Endothelial cell of umbilical vein (primary cell): ENCODE measurements around the gene SPATA18. TPM values are rescaled to one million over a fixed set of nuclear protein-coding genes. Genes with fewer than 3 reads are reported as not detected.

Source experiments
- BruUV-seq: library from RNA; stranded (reverse); fragments of 400-500 nt; replicated peaks from 2 replicates; lab custom pipeline; 2021; lab: Mats Ljungman, UMichigan
- CTCF ChIA-PET: fragments of 300-600, 350-600 bp; sonication (Branson Sonifier 250); formaldehyde crosslinking; loops from one replicate; lab custom pipeline; 2021; ENCODE audit warnings: antibody characterized with exemption, inconsistent platforms; lab: Charles Lee
- POLR2A ChIA-PET: fragments of 300-600, 350-600 bp; sonication (Branson Sonifier 250); formaldehyde crosslinking; loops from one replicate; lab custom pipeline; 2021; ENCODE audit warnings: antibody characterized with exemption, inconsistent platforms; lab: Charles Lee
- DNase-seq: peaks from one replicate; pipeline ENCODE4 v3.0.0-alpha.2; 2011; ENCODE audit warnings: low read depth, low spot score
- FAIRE-seq: peaks from 2 replicates; lab custom pipeline; 2011; peaks lifted over from hg19 to GRCh38; lab: Jason Lieb, UNC
- H2AFZ ChIP-seq: 2 replicates; pipeline ENCODE4 v1.6.0; 2012; ENCODE audit warnings: low read depth, low read length, control low read depth, inconsistent platforms
- H3K27ac ChIP-seq: 2 replicates; pipeline ENCODE4 v1.5.1; 2011; ENCODE audit warnings: low read depth, mild to moderate bottlenecking, control low read depth, low read length, moderate library complexity; ENCODE audit not compliant: insufficient read depth
- H3K27me3 ChIP-seq, 2 experiments: 2 replicates each; pipeline versions ENCODE4 v1.6.0 to v1.6.1; 2011; ENCODE audit warnings: low read length in 2 of 2, mixed read lengths in 1 of 2; ENCODE audit not compliant: control insufficient read depth in 2 of 2, insufficient read depth in 2 of 2
- H3K36me3 ChIP-seq, 2 experiments: 2 replicates in 1 of 2; 3 replicates in 1 of 2; pipeline ENCODE4 v1.5.1; 2011; ENCODE audit warnings: low read length in 2 of 2, mild to moderate bottlenecking in 1 of 2, moderate library complexity in 1 of 2; ENCODE audit not compliant: control insufficient read depth in 2 of 2, insufficient read depth in 2 of 2; ENCODE audit errors: extremely low read depth in 1 of 2
- H3K4me1 ChIP-seq: 3 replicates; pipeline ENCODE4 v1.5.1; 2011; ENCODE audit warnings: mild to moderate bottlenecking, low read length; ENCODE audit not compliant: control insufficient read depth, insufficient read depth; ENCODE audit errors: extremely low read depth
- H3K4me2 ChIP-seq: 2 replicates; pipeline ENCODE4 v1.6.1; 2011; ENCODE audit warnings: low read length, control low read depth, mixed read lengths; ENCODE audit not compliant: insufficient read depth
- H3K4me3 ChIP-seq, 3 experiments: fragments of 200-600 bp in 1 of 3; sonication (generic), shearing (Covaris generic) in 1 of 3; replicated peaks in 1 of 3; 2 replicates each; pipeline ENCODE4 v1.5.1; 2011 to 2016; ENCODE audit warnings: control low read depth in 3 of 3, low read length in 3 of 3, mild to moderate bottlenecking in 2 of 3, inconsistent platforms in 1 of 3, low read depth in 1 of 3, moderate library complexity in 1 of 3; ENCODE audit not compliant: insufficient read depth in 1 of 3
- H3K79me2 ChIP-seq: 2 replicates; pipeline ENCODE4 v1.6.0; 2012; ENCODE audit warnings: low read length, inconsistent platforms; ENCODE audit not compliant: control insufficient read depth, insufficient read depth
- H3K9ac ChIP-seq: replicated peaks from 2 replicates; pipeline ENCODE3; 2011; ENCODE audit warnings: low read length, control low read depth; ENCODE audit not compliant: insufficient read depth; ENCODE audit errors: extremely low read depth
- H3K9me1 ChIP-seq: replicated peaks from 3 replicates; pipeline ENCODE4 v1.6.0; 2011; ENCODE audit warnings: mild to moderate bottlenecking, low read length; ENCODE audit not compliant: control insufficient read depth, insufficient read depth; ENCODE audit errors: extremely low read depth
- H3K9me3 ChIP-seq: replicated peaks from 2 replicates; pipeline ENCODE4 v1.5.1; 2012; ENCODE audit warnings: low read length, inconsistent platforms; ENCODE audit not compliant: control insufficient read depth, insufficient read depth
- H4K20me1 ChIP-seq: replicated peaks from 2 replicates; pipeline ENCODE3; 2011; ENCODE audit warnings: mild to moderate bottlenecking, low read length; ENCODE audit not compliant: control insufficient read depth, insufficient read depth; ENCODE audit errors: extremely low read depth
- EZH2 ChIP-seq: IDR thresholded peaks from 2 replicates; pipeline ENCODE4 v1.6.1; 2012; ENCODE audit warnings: borderline replicate concordance, low read depth, mild to moderate bottlenecking, moderate library complexity, low read length, inconsistent platforms; ENCODE audit not compliant: severe bottlenecking
- FOS ChIP-seq: IDR thresholded peaks from 2 replicates; pipeline ENCODE4 v1.6.1; 2011; ENCODE audit warnings: mild to moderate bottlenecking, low read length, moderate library complexity, borderline replicate concordance; ENCODE audit not compliant: insufficient read depth
- GATA2 ChIP-seq: IDR thresholded peaks from 2 replicates; pipeline ENCODE4 v1.7.0; 2011; ENCODE audit warnings: low read depth, mild to moderate bottlenecking, moderate library complexity, mixed read lengths, low read length; ENCODE audit not compliant: insufficient read length, insufficient read depth
- JUN ChIP-seq: IDR thresholded peaks from 2 replicates; pipeline ENCODE4 v1.6.1; 2011; ENCODE audit warnings: borderline replicate concordance, low read depth; ENCODE audit not compliant: insufficient read length, insufficient read depth
- MYC ChIP-seq: IDR thresholded peaks from one replicate; pipeline ENCODE4 v1.6.1; 2011; ENCODE audit warnings: mild to moderate bottlenecking, low read depth, low read length
- POLR2A ChIP-seq: IDR thresholded peaks from 2 replicates; pipeline ENCODE4 v1.6.1; 2012; ENCODE audit warnings: low read depth, mild to moderate bottlenecking, control low read depth, low read length
- POLR2AphosphoS5 ChIP-seq: IDR thresholded peaks from 2 replicates; pipeline ENCODE4 v1.6.1; 2012; ENCODE audit warnings: low read depth, mild to moderate bottlenecking, control low read depth, low read length, moderate library complexity; ENCODE audit not compliant: insufficient read depth
- dilution Hi-C: fragments of 300-500 bp; cut with MboI; formaldehyde crosslinking; loops from one replicate; pipeline ENCODE4 v1.15.0; 2019; ENCODE audit warnings: low sequenced_read_pairs; ENCODE audit not compliant: extremely low pct_ligation_motif_present
- intact Hi-C: fragments of 100-400 bp; cut with micrococcal nuclease; formaldehyde crosslinking; loops from one replicate; pipeline ENCODE4 v1.10.0; 2022
- polyA plus RNA-seq, 4 experiments: library from polyadenylated mRNA; depleted of rRNA in 3 of 4; stranded (reverse) in 3 of 4; unstranded in 1 of 4; fragments of >200 nt; gene quantifications; 2 replicates each; pipeline versions ENCODE4 v1.2.1 to v1.2.3, GENCODE V29; 2011 to 2012; ENCODE audit warnings: missing spikeins in 1 of 4
- total RNA-seq: library from RNA; stranded (reverse); gene quantifications from 2 replicates; pipeline ENCODE4 v1.2.3, GENCODE V29; 2021
- TF ChIP-seq, protein P1 (sequence below), 2 donors: IDR thresholded peaks; 1 replicate in 1 of 2; 2 replicates in 1 of 2; pipeline ENCODE4 v1.5.1; 2011; ENCODE audit warnings: low read length in 2 of 2, mild to moderate bottlenecking in 2 of 2, moderate library complexity in 2 of 2, control low read depth in 1 of 2, inconsistent platforms in 1 of 2, low read depth in 1 of 2; ENCODE audit not compliant: insufficient read depth in 1 of 2; ENCODE audit errors: extremely low read depth in 1 of 2
- TF ChIP-seq, protein P2 (sequence below): IDR thresholded peaks from 2 replicates; pipeline ENCODE4 v1.6.1; 2011; ENCODE audit not compliant: insufficient read depth, insufficient read length

SPATA18 gene
- total and polyA plus RNA-seq, 2 donors (not counting 3 experiments of a cell fraction or from before 2014, with no cell fraction given) = 2.7 to 4.6 TPM

DNA sequence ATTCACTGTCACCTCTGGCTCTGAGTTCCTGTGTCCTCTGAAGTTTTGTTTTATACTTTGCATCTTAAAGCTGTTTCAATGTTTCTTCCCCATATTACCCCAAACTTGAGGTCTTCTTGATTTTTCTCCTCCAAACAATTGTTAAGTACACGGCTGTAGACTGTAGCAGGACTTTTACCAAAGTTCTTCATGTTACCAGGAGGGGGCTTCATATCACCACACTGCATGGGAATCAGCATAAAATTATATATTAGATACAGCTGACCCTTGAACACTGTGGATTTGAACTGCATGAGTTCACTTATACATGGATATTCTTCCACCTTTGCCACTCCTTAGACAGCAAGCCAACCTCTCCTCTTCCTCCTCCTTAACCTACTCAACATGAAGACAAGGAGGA lies 56.6 kb downstream of the SPATA18 start:
- H4K20me1 ChIP-seq = no peaks in the 10 kb centered on the region
- FAIRE-seq (no peak), DNase-seq (no peak)
- TF ChIP-seq POLR2AphosphoS5 (no peak), JUN (no peak), FOS (no peak), EZH2 (no peak), GATA2 (no peak), MYC (no peak), POLR2A (no peak)
- TF ChIP-seq, protein P1, sequence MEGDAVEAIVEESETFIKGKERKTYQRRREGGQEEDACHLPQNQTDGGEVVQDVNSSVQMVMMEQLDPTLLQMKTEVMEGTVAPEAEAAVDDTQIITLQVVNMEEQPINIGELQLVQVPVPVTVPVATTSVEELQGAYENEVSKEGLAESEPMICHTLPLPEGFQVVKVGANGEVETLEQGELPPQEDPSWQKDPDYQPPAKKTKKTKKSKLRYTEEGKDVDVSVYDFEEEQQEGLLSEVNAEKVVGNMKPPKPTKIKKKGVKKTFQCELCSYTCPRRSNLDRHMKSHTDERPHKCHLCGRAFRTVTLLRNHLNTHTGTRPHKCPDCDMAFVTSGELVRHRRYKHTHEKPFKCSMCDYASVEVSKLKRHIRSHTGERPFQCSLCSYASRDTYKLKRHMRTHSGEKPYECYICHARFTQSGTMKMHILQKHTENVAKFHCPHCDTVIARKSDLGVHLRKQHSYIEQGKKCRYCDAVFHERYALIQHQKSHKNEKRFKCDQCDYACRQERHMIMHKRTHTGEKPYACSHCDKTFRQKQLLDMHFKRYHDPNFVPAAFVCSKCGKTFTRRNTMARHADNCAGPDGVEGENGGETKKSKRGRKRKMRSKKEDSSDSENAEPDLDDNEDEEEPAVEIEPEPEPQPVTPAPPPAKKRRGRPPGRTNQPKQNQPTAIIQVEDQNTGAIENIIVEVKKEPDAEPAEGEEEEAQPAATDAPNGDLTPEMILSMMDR (IDR thresholded peaks at IDR 0.05; ENCODE audit: extremely low read depth in 1 of 2, insufficient read depth in 1 of 2, low read depth in 1 of 2, low read length in 2 of 2) = no peak
- TF ChIP-seq, protein P2, sequence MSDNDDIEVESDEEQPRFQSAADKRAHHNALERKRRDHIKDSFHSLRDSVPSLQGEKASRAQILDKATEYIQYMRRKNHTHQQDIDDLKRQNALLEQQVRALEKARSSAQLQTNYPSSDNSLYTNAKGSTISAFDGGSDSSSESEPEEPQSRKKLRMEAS = no peak
- no peaks in the 10 kb centered on the region for H3K9me3 ChIP-seq
- ChIA-PET CTCF (no interaction called here), POLR2A (no interaction called here)
- no peak overlapping the region for H3K4me2 ChIP-seq
- no peaks in the 10 kb centered on the region for H3K79me2 ChIP-seq
- no peak overlapping the region for H2AFZ ChIP-seq
- no peak overlapping the region for H3K9ac ChIP-seq
- dilution Hi-C loops = no loop called here
- H3K27me3 ChIP-seq = no peaks in the 10 kb centered on the region
- H3K9me1 ChIP-seq = no peaks in the 10 kb centered on the region
- no peaks in the 10 kb centered on the region for H3K4me1 ChIP-seq
- intact Hi-C loops = no loop called here
- no TSS peak for BruUV-seq
- H3K4me3 ChIP-seq = no peak overlapping the region
- H3K36me3 ChIP-seq = no peaks in the 10 kb centered on the region
- H3K27ac ChIP-seq = no peak overlapping the region
